ENCODE results near the gene SYCP2.

DNA sequence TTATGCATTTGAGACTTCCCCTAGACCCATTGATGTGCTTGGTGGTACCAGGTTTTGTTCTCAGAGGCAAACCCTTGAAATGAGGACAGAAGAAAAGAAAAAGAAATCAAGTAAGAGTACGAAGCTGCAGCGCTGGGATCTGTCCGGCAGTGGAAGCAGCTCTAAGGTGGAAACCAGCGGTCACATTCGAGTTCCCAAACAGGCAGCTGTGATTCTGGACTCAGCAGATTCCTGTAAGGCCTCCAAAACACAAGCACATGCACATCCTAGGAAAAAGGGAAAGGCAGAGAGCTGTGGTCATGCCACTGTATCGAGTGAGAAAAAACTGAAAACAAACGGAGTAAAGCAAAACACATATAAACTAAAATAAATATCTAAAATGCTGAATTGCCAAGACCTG, 11.3 kb upstream of the SYCP2 start:
- no peak for TF ChIP-seq CTCF (IDR thresholded peaks at IDR 0.05)
- TF ChIP-seq POLR2A (IDR thresholded peaks at IDR 0.05) = no peak

Data from heart left ventricle (tissue), 13 donors.